ENCODE results near the gene TCEA3.

The TCEA3 gene

DNA sequence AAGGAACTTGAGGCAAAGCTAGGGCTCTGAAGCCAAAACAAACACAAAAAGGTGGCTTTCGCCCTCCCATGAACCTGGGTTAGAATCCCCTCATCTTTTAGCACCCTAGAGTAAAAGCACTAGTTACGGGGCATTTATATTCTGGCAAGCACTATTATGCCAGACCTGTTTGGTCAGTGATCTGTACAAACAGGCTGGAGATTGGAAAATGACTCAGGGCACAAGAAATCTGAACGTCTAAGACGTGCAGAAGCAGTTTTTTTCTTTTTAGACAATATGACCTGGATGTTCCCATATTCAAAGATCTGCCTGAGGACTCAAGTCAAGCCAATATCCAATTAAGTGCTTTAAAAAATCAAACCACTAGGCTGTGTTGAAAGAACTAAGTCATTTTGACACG, 58.0 kb downstream of the TCEA3 start:
- DNase-seq, result no peak

DNA sequence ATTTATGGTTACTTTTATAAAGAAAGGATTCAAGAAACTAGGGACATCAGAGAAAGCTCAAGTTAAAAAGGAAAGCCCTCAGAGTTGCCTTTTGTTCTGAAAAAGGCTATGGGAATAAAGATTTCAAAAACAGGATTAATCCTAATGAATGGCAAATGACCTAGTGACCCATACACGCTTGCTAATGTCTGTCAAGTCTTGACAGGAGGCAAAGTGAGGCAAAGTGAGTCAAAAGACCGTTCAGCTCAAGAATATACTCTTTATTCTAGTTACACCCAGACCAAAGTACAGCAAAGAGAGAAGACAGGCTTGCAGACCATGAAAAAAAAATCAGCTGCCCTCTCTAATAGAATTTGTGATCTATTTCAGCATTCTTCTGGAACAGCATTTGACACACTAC, 58.4 kb downstream of the TCEA3 start:
- DNase-seq, result no peak

DNA sequence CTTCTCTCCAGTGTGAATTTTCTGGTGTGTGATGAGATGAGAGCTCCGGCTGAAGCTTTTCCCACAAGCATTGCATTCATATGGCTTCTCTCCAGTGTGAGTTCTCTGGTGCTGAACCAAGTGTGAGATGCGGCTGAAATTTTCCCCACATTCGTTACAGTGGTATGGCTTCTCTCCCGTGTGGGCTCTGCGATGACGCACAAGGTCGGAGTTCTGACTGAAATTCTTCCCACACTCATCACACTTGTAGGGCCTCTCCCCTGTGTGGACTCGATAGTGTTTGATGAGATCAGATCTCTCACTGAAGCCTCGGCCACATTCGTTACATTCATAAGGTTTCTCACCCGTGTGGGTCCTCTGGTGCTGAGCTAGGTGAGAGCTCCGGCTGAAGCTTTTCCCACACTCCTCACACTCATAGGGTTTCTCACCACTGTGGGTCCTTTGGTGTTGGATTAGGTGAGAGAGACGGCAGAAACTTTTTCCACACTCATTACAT, 62.3 kb downstream of the TCEA3 start:
- DNase-seq, result no peak

DNA sequence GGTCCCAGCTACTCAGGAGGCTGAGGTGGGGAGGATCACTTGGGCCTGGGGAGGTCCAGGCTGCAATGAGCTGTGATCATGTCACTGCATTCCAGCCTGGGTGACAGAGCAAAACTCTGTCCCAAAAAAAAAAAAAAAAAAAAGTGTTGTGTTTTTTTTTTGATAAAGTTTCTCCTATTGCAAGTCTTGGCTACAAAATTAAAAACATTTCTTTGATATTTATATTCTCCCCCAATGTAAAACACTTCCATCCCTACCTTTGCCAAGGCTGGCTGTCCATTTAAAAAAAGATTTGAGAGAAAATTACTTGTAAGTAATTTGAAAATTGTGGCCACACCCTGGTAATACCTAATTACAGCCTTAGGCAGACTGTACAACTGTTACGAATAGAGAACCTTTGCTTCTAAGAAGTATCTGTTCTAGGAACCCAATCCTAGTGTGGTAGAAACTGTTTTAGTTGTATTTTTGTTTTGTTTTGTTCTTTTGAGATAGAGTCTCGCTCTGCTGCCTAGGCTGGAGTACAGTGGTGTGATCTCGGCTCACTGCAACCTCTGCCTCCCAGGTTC, 66.2 kb downstream of the TCEA3 start:
- no peak for DNase-seq

DNA sequence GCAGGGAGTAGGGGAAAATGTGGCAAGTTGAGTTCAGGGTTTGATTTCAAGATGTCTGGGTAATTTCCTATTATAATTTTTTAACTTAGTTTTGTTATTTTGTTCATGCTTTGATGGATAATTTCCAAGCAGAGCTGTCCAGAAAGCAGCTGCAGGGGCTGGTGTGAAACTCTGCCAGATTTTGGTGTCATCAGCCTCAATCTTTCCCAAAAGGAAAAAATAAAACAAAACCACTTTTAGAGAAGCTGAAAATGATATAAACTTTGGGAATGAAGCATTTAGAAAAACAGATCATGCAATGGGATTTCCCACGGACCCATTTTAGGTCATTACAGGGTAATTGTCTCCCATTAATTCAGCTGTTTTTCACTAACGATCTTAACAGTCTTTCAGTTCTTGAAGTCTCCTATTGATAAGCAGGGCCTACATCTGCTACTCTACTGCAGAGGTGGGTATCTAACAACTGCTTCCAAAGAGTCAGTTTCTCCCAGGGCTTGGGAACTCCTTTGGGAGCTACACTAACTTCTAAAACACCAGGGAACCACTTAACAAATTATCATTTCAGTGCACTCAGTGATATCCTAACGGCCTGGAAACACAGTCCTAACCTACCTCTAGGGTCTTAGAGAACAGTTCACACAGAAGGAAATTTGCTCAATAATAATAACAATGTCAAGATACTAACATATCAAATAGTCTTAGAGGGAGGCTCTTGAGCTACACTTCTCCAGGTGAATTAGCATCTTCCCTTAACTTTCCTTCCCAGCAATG, 67.2 kb downstream of the TCEA3 start:
- no peak for DNase-seq

DNA sequence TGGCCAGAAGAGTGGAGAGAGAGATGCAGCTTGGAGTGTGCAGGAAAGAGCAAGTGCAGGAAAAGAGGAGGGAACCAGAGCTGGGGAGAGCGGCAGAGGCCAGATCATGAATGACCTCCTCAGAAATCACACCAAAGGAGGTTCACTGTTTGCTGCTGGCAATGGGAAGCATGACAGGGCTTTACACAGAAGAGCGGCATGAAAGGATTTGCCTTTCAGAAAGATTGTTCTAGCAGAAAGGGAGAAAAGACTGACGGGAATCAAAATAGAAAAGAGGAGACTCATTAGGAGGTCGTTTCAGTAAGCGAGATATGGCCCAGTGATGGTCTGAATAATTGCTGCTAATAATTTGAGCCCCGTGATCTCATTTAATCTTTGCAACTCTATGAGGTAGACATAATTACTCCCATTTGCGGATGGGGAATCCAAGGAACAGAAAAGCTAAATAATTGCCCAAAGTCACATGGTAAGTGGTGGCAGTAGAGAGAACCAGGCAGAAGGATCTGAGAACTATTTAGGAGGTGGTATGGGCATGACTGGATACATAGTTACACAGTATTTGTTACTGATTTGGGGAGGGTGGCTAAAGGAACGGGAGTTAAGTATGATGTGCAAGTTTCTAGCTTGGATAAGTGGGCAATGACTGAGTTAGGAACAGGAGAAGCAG, 67.9 kb downstream of the TCEA3 start:
- DNase-seq, result no peak

DNA sequence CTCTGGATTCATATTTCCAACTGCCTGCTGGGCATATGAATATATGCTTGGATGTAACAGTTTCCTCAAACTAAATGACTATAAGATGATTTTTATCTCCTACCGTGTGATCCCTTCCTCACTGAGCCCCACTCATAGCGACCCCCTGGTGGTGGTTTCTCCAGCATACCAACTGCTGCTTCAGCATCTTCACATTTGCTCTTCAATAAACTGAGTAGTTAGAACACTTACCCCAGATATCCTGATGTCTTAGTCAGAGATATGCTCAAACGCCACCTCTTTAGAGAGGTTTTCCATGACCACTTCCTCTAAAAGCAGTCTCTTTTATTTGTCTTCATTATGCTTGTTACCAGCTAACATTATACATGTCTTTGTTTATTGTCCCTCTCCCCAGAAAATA, 70.3 kb downstream of the TCEA3 start:
- no peak for DNase-seq

DNA sequence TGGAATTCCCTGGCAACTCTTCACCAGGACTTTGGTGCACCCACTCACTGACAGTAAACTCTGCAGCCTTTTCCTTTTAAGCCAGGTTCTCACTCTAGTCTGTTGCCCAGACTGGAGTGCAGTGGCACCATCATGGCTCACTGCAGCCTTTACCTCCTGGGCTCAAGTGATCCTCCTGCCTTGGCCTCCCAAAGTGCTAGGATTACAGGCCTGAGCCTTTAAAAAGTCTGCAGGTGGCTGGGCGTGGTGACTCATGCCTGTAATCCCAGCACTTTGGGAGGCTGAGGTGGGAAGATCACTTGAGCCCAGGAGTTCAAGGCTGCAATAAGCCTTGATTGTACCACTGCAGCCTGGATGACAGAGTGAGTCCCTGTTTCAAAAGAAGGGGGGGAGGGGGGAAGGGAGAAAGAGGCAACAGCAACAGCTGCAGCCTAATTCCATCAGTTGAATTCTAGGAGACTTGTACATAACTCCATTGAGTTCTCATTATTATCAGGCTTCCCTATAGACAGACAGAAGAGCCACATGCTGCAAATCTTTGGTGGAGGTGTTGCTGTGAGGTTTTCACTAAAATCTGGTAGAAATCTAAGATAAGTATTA, 72.4 kb downstream of the TCEA3 start:
- no peak for DNase-seq

DNA sequence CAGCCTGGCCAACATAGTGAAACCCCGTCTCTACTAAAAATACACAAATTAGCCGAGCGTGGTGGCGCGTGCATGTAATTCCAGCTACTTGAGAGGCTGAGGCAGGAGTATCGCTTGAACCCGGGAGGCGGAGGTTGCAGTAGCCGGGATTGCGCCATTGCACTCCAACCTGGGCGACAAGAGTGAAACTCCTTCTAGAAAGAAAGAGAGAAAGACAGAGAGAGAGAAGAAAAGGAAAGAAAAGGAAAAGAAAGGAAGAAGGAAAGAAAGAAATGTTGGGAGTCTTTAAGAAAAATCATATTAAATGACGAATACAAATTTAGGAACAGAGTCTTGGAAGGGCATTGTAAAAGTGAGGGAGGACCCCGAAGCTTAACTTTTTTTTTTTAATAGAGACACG, 78.6 kb downstream of the TCEA3 start:
- no peak for DNase-seq

DNA sequence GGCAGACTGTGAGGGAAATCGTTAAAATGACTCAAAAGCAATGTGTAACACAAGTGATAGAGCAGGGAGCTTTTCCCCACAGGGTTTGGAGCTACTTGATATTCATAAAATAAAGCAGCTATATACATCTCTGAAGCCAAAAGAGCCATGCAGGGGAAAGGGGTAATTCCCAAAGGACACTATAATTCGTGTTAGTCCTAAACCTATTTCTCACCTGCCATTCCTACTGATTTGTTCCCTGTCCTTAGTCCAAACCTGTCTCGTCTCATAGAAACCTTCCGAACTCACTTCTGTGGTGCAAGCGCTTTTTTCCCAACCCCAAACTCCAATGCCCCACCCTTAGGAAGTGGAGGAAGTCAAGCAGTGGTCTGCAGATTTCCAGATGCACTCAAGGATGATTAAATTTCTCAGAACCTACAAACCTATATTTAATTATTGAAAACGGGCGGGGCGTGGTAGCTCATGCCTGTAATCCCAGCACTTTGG, 79.5 kb downstream of the TCEA3 start:
- DNase-seq, result no peak

DNA sequence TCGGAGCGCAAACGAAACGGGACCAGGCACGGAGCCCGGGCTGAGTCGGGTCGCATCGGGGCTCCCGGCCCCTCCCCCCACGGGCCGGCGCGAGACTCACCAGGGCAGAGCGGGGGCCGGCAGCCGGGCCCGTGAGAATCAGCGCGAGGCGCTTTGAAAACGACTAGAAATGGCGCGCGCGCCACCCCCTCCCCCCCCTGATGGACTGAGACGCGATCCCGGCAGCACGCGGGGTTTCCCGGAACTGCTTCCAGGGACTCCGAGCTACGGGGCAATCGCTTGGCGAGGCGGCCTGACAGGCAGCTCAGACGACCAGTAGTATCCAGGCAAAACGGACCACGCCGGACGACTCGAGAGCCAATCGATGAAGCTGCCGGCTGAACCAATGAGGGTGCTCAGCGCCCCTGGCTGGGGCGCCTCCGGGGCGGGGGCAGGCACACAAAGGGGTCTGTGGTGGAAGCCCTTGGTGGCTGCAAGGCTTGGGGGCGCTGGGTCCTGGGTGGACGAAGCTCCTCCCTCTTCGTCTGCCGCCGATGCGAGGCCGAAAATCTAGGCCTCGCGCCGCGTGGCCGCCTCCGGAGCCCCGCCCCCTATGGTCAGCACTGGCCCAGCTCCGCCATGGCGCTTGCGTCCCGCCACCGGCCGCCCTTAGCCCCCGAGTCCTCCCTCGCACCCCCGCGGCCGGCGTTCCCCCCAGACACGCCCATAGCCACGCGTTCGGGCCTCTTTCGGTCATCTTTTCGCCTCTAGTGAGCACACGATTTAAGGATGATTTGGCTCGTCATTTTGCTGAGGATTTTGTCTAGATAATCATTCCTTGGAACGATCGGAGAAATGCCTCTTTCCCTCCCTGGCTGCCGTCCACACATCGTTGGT, 80.2 kb downstream of the TCEA3 start, which contains the start of gene HNRNPR:
Gene HNRNPR, minus strand, starts transcription at position 174 of the 876 bp plus-strand sequence. CDS start 3,276 bp downstream, outside the sequence.
- peak; percentile 98 for DNase-seq

DNA sequence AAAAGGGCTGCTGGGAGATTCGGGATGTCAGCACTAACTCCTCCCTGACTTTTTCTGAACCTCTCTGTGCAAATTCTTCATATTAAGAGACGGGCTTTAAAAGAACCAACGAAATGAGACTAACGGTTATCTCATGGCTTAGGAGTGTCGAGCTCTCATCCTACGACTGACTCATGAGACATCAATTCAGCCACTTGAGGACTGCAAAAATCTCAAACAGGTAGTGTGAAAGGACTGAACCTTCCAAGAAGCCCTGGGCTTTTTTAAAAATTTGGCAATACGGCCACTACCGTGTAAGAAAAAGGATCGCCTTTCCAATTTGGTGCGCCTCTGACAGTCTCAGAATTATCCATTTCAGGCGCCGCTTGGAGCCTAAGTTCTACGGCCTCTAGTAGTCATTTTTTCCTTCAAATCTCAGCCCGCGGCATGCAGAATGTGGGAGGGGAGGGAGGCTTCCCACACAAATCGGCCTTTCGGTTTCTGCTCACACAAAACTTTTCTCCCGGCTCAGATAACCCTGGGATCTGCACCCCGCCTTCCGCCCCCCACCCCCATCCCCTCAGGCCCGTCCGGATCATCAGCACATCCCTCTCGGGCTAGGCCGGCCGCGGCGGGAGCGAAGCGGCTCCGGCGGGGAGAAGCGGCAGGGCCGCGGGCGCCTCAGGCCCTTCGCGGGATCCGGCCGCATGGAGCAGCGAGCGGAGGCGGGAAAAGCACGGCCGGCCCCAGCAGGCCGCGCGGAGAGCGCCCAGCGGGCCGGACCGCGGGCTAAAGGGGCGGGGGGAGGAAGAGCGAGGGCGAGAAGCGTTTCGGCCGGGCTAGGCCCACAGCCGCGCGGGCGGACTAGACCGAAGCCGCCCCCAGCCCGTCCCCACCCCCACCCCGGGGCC, 81.1 kb downstream of the TCEA3 start:
- peak; percentile 42 for DNase-seq

DNA sequence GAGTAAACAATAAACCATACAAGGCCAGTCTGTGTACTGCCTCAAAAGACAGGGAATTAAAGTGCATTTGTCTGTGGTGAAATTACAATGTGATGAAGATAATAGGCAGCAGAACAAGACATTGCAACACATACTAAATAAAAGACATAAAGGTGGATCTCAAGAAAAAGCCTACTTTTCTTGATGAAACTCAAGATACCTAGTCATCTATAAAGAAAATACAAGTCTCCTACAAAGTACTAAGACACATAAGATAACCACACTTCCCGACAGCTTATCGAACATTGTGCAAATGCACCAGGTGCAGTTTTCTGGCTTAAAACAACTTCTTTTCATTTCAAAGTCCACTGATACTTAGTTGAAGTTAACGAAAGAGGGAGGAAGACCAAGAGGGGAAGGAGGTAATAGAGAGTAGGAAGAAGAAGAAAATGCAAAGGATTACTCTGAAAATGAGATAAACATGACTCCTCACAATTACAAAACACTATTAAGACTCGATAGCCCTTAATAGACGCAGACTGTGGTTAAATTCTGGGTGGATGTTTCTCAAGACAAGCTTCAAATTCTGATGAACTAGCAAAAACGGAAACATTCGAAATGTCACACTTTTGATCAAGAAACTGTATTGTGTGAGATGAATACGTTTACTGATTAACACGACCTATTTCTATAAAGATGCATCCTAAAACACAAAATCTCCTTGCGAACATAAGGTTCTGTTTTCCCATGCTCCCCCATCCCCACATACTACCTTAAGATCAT, 82.4 kb downstream of the TCEA3 start:
- DNase-seq, result no peak

DNA sequence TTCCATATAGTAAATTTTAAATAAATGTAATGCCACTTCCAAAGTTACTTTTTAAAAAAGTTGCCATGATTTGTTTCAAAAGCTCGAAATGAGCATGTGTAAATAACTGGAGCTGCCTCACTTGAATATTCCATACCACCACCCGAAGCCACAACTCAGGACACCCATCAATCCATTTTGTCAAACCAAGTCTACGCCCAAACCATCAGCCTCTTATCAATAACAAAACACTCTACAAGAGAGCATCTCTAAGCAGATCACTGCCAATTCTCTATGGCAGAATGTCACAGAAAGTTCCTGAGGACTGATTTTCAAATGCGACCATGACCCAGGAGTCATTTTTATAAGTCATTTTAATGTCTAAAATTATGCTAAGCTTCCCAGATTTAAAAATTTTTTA, 84.9 kb downstream of the TCEA3 start:
- DNase-seq, result no peak

DNA sequence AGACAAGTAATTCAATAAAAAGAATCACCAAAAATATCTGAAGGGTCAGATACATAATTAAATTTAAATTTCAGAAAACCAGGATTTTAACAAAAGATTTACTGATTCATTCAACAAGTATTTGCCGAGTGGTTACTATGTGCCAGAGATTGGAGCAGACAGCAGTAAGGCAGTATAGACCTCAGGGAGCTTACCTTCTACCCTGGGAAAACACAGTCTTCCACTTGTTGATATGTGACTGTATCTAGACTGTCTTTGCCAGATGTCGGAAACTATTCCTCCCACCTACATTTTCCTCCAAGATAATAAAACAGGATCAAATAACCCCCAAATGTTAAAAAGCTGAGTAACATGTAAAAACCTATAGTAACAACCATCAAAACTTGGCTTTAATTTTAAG, 86.7 kb downstream of the TCEA3 start:
- no peak for DNase-seq

DNA sequence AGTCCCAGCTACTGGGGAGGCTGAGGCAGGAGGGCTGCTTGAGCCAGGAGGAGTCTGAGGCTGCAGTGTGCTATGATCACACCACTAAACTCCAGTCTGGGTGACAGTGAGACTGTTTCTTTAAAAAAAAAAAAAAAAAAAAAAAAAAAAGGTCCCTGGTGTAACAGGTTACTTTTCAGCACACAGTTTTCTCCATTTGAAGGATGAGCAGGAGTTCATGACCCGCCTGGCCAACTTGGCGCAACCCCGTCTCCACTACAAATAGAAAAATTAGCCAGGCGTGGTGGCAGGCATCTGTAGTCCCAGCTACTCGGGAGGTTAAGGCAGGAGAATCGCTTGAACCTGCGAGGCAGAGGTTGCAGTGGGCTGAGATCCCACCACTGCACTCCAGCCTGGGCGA, 92.8 kb downstream of the TCEA3 start:
- no peak for DNase-seq
